Ishikawa (cell line): ENCODE measurements around the gene CTNND2.

Experiments
- CEBPB ChIP-seq: IDR thresholded peaks from 2 replicates; pipeline ENCODE4 v1.6.1; 2012
- CREB1 ChIP-seq: IDR thresholded peaks from 2 replicates; pipeline ENCODE4 v1.6.1; 2012; ENCODE audit warnings: low read depth
- EGR1 ChIP-seq: IDR thresholded peaks from 2 replicates; pipeline ENCODE4 v1.6.1; 2012
- EP300 ChIP-seq: IDR thresholded peaks from 2 replicates; pipeline ENCODE4 v1.6.1; 2012; ENCODE audit warnings: borderline replicate concordance
- FOXM1 ChIP-seq: IDR thresholded peaks from 2 replicates; pipeline ENCODE4 v1.6.1; 2012; ENCODE audit warnings: low read depth, borderline replicate concordance
- NFIC ChIP-seq: IDR thresholded peaks from 2 replicates; pipeline ENCODE4 v1.6.1; 2012
- RAD21 ChIP-seq: IDR thresholded peaks from 2 replicates; pipeline ENCODE4 v1.6.1; 2012; ENCODE audit warnings: low read depth
- TAF1 ChIP-seq: IDR thresholded peaks from 2 replicates; pipeline ENCODE4 v1.6.1; 2012; ENCODE audit warnings: low read depth, mild to moderate bottlenecking
- TCF12 ChIP-seq: IDR thresholded peaks from 2 replicates; pipeline ENCODE4 v1.6.1; 2012; ENCODE audit warnings: low read depth
- TEAD4 ChIP-seq: IDR thresholded peaks from 2 replicates; pipeline ENCODE4 v1.6.1; 2012
- YY1 ChIP-seq: IDR thresholded peaks from 2 replicates; pipeline ENCODE4 v1.6.1; 2012; ENCODE audit warnings: low read depth
- ZBTB7A ChIP-seq: IDR thresholded peaks from 2 replicates; pipeline ENCODE4 v1.6.1; 2012; ENCODE audit warnings: low read depth
- TF ChIP-seq, protein P1 (sequence below): IDR thresholded peaks from 2 replicates; pipeline ENCODE4 v1.6.1; 2012
- TF ChIP-seq, protein P2 (sequence below): IDR thresholded peaks from 2 replicates; pipeline ENCODE4 v1.6.1; 2012
- TF ChIP-seq, protein P3 (sequence below): IDR thresholded peaks from 2 replicates; pipeline ENCODE4 v1.6.1; 2012; ENCODE audit warnings: low read depth, mild to moderate bottlenecking

CTNND2 gene

DNA sequence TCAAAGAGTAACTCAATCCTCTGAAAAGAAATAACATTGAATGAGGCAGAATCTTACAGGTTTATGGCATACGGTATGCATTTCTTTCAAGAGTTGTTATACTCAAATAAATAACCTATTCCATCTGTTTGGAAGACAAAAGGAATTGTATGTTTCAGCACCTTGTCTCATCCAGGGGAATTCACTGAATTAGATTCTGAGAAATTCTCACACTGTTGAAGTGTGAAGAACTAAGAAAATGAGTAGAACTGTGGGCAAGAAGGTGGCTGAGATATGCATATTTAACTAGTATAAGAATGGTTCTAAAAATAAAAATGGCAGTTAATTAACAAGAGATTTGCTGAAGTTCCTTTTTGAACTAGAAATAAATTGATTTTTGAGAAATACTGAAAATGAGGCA is 863.9 kb downstream of the CTNND2 start:
- TF ChIP-seq TCF12 (no peak), TAF1 (no peak), CREB1 (no peak), NFIC (no peak), CEBPB (no peak), EP300 (no peak), FOXM1 (no peak), ZBTB7A (no peak), YY1 (no peak), EGR1 (no peak)

DNA sequence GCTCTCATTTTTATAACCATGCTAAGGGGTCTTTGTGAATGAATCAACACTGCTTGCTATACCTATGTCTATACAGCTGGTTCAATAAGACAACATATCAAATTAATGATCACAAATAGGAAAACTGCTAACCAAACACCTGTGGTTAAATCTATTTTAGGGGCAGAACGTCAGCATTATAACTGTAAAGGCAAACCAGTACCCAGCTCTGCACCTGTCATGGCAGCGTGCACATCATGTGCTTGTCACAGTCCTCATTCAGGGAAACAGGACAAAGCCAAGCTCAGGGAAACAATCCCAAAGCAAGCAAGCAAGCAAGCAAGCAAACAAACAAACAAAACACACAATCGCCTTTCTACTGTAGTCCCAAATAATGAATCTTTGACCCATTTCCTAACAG is 865.5 kb downstream of the CTNND2 start:
- no peak for TF ChIP-seq EP300
- TF ChIP-seq TEAD4, result no peak
- TF ChIP-seq RAD21, result no peak
- no peak for TF ChIP-seq TAF1
- no peak for TF ChIP-seq CREB1
- no peak for TF ChIP-seq CEBPB
- TF ChIP-seq, protein P1, sequence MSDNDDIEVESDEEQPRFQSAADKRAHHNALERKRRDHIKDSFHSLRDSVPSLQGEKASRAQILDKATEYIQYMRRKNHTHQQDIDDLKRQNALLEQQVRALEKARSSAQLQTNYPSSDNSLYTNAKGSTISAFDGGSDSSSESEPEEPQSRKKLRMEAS, result no peak
- no peak for TF ChIP-seq NFIC
- TF ChIP-seq YY1, result no peak
- TF ChIP-seq FOXM1, result no peak
- TF ChIP-seq EGR1, result no peak
- TF ChIP-seq, protein P2, sequence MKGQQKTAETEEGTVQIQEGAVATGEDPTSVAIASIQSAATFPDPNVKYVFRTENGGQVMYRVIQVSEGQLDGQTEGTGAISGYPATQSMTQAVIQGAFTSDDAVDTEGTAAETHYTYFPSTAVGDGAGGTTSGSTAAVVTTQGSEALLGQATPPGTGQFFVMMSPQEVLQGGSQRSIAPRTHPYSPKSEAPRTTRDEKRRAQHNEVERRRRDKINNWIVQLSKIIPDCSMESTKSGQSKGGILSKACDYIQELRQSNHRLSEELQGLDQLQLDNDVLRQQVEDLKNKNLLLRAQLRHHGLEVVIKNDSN, result no peak
- TF ChIP-seq, protein P3, sequence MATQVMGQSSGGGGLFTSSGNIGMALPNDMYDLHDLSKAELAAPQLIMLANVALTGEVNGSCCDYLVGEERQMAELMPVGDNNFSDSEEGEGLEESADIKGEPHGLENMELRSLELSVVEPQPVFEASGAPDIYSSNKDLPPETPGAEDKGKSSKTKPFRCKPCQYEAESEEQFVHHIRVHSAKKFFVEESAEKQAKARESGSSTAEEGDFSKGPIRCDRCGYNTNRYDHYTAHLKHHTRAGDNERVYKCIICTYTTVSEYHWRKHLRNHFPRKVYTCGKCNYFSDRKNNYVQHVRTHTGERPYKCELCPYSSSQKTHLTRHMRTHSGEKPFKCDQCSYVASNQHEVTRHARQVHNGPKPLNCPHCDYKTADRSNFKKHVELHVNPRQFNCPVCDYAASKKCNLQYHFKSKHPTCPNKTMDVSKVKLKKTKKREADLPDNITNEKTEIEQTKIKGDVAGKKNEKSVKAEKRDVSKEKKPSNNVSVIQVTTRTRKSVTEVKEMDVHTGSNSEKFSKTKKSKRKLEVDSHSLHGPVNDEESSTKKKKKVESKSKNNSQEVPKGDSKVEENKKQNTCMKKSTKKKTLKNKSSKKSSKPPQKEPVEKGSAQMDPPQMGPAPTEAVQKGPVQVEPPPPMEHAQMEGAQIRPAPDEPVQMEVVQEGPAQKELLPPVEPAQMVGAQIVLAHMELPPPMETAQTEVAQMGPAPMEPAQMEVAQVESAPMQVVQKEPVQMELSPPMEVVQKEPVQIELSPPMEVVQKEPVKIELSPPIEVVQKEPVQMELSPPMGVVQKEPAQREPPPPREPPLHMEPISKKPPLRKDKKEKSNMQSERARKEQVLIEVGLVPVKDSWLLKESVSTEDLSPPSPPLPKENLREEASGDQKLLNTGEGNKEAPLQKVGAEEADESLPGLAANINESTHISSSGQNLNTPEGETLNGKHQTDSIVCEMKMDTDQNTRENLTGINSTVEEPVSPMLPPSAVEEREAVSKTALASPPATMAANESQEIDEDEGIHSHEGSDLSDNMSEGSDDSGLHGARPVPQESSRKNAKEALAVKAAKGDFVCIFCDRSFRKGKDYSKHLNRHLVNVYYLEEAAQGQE, result no peak
- no peak for TF ChIP-seq ZBTB7A
- no peak for TF ChIP-seq TCF12

DNA sequence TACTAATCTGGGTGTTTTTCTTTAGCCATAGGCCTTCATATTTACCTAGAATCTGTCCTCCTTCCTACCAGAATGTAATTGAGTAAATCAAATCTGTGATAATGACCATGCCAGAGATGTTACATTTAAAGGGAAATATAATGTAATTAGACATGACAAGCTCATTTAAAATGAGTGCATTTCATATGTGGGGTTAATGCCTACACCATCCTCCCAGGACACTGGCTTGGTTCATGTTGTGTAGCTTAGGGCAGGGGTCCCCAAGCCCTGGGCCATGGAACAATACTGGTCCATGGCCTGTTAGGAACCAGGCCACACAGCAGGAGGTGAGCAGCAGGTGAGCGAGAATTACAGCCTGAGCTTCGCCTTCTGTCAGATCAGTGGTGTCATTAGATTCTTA is 866.3 kb downstream of the CTNND2 start:
- TF ChIP-seq CREB1 (no peak), EGR1 (no peak), RAD21 (no peak)
- TF ChIP-seq, protein P2, result no peak

DNA sequence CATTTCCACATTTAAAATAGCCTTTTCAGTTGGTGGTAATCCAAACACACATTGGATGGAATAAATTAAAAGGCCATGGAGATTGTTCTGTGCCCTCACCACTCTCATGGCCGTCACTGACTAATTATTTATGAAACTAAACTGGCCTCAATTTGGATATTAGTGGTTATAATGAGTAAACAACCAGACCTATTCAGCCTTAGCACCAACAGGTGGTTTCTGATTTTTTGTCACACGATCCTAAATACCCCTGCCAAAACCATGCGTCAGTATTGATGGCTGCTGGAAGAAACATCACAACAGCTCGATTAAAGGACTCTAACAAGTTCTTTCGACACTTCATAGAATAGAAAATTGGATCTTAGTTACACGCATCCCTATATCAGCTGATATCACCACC is 867.2 kb downstream of the CTNND2 start:
- no peak for TF ChIP-seq CEBPB
- no peak for TF ChIP-seq EGR1
- TF ChIP-seq, protein P3, result no peak
- no peak for TF ChIP-seq CREB1
- TF ChIP-seq, protein P2, result no peak
- TF ChIP-seq TEAD4, result no peak
- no peak for TF ChIP-seq TCF12
- no peak for TF ChIP-seq YY1
- no peak for TF ChIP-seq NFIC
- TF ChIP-seq ZBTB7A, result no peak
- no peak for TF ChIP-seq TAF1
- TF ChIP-seq RAD21, result no peak
- no peak for TF ChIP-seq EP300
- TF ChIP-seq, protein P1, result no peak
- TF ChIP-seq FOXM1, result no peak

DNA sequence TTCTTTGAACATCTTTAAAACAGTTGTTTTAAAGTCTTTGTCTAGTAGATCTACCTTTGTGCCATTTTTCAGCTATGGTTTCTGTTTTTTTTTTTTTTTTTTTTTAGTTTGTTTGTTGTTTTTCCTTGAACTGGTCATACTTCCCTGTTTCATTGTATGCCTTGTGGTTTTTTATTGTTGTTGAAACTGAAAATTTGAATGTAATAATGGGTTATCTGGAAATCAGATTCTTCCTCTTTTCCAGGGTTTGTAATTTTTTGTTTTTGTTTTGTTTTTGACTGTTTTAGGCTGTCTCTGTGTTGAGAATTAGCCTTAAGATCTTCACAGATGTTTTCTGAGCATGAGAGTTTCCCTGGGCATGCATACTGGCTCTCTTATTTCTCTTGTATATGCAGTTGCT is 873.6 kb downstream of the CTNND2 start:
- TF ChIP-seq CEBPB, result no peak

DNA sequence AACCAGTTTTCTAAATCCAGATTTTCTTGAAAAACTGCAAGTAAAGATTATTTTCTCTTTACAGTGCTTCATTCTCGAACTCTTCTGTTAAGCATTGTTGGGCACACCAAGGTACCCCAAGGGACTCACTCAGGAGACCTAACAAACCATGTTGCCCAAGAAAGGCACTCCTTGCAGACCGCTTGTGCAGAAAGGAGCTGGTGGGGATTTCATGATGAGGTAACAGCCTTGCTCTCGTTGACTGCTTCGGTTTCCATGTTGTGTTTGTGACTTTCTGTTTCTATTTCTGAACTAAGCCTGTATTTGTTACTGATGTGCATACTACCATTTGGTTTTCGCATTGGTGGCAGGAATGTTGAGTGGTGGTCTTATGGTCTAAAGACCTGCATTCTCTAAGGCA is 876.6 kb downstream of the CTNND2 start:
- TF ChIP-seq RAD21 (no peak), TEAD4 (no peak), FOXM1 (no peak), CEBPB (no peak)

DNA sequence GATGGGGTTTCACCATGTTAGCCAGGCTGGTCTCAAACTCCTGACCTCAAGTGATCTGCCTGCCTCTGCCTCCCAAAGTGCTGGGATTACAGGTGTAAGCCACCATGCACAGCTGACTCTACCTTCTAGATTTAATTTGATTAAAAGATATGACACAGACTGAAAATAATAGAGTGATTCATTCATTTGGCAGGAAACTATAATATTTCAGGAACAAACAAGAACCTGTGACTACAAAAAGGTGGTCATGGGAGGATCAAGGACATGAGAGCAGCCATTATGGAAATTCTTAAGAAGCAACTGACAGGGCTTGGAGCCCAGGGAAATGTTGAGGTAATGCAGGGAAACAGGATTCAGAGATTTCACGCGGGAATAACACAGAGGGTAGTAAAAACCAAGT is 877.7 kb downstream of the CTNND2 start:
- TF ChIP-seq RAD21 (no peak), YY1 (no peak), TAF1 (no peak), EP300 (no peak), EGR1 (no peak)
- TF ChIP-seq, protein P1, result no peak
- TF ChIP-seq, protein P3, result no peak
